SW 1271 (cell line): ENCODE data around the gene FTSJ1.

Experiments used
- DNase-seq, 2 experiments: peaks; one replicate each; lab custom pipeline; 2025; lab: John Stamatoyannopoulos, UW

Gene FTSJ1

DNA sequence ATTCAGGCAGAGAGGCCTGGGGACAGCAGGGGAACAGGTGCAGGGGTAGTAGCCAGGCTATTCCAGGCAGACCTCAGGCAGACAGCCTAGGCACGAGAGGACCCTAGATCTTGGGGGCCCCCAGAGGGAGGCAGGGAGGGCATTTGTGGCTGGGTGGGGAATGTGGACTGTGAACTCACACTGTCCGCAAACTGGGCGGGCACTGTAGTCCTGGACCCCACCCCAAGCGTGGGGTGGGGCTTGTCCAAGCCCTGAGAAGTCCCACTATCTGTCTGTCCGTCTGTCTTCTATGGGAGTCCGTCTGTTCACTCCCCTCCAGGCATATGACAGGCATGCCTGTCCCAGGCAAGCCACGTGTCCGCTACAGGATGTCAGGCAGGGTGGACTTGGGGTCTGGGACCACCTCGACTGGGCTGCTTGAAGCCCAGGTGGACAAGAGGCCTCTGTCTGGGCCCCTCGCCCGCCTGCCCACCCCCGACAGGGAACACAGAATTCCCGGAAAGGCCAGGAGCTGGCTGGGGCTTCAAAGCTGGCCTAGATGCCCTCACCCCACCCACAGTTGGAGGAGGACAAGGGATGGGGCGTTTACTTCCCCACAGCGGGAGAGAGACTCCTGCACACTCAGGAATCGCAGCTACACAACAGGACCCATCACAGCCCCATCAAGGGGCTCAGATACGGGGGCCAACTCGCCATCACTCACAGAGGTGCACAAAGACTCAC, 5.7 kb upstream of the FTSJ1 start, which contains the start of gene SLC38A5:
SLC38A5 (minus strand) TSS at position 151 of the 723 bp plus-strand sequence. CDS start 2,336 bp downstream, outside the sequence.
- no peak for DNase-seq

- no peak for DNase-seq
Measured at GRCh38 chrX:48470833-48471118, 5.2 kb upstream of the FTSJ1 start.

- DNase-seq = no peak
Measured at GRCh38 chrX:48471504-48471903, 4.5 kb upstream of the FTSJ1 start.

GRCh38 chrX:48472225-48472624, 3.8 kb upstream of the FTSJ1 start:
- DNase-seq = no peak

DNA sequence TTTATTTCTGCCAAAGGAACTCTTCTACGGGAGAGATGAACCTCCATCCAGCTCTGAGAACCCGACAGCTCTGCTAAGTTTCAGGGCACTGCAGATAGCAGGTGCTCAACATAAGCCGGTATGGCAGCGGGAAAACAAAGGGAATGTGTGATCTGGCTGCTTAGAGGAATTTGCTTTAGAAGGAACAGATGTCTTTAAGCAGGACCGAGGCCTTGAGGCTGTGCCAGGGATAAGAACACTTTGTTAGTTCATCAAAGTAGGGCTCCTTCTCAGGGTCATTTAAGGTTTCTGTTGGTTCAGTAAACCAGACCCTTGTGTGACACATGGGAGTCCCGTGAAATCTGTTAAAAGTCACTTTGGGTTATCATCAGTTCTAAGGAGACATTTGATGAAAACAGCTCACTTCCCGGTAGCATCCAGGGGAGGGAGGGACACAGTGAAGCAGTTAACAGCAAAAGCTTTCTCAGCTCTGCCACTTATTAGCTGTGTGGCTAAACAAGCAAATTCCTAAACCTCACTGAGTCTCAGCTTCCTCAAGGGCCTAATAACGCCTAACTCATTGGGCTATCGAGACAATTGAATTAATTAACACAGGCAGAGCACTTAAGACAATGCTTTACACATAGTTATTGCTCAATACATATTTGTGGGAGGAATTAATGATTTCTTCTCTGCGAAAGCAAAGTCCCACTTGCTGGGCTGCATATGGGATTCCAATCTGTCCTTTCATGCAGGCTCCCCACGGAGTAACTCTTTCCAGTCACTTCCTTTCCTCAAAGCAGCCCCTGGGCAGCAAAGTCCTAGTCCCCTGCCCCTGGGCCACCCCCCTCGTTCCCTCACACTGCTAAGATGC, 2.9 kb upstream of the FTSJ1 start:
- no peak for DNase-seq

- no peak for DNase-seq
Measured at GRCh38 chrX:48473704-48473990, 2.4 kb upstream of the FTSJ1 start.

GRCh38 chrX:48474127-48474526, 1.9 kb upstream of the FTSJ1 start:
- no peak for DNase-seq

DNA sequence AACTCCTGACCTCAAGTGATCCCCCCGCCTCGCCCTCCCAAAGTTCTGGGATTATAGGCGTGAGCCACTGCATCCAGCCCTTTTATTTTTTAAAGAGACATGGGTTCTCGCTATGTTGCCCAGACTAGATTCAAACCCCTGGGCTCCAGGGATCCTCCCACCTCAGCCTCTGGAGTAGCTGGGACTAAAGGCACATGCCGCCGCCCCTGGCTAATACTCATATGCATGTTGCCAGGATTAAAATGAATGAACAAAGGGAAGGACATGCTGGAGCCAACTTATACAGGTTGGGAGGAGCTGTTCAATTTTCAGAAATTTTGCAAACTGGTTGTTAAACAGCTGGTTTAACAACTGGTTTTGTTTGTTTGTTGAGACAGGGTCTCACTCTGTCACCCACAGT, 1.4 kb upstream of the FTSJ1 start:
- no peak for DNase-seq

- DNase-seq = no peak
Measured at GRCh38 chrX:48475296-48475695, 703 bp upstream of the FTSJ1 start.

DNA sequence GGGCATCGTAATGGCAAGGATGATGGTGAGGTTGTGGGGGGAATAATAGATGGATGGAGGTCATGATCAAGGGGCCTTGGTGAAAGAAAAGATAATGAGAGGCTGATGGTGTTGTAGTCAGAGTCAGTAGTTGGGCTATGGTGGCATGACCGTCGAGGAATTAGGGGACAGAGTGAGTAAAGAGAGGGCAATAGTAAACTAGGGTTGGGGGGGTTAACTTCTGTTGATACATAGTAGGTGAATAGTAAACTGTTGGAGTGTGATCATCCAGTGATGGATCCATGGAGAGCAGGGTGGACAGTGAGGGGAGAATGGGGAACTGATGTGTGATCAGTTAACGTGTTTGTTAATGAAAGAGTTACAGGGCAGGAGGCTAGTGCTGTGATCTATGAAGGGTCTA, 920 bp downstream of the FTSJ1 start:
- DNase-seq = no peak

GRCh38 chrX:48477960-48478755, 2.2 kb downstream of the FTSJ1 start:
- DNase-seq = no peak

DNA sequence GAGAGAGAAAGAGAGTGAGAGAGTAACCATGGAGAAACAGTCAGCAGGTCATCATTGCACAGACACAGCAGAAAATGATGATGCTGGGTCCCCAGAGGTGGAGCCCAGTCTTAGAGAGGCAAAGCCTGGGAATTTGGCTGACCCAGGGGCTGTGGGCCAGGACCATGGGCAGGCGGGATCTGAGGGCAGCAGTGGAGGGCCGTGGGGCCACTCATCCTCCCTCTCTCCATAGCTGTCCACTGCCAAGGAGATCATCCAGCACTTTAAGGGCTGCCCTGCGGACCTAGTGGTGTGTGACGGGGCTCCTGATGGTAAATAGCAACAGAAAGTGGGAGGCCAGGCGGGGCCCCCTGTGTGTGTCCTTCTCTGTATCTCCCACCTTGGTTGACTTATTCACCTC, 2.8 kb downstream of the FTSJ1 start:
- DNase-seq = no peak

DNA sequence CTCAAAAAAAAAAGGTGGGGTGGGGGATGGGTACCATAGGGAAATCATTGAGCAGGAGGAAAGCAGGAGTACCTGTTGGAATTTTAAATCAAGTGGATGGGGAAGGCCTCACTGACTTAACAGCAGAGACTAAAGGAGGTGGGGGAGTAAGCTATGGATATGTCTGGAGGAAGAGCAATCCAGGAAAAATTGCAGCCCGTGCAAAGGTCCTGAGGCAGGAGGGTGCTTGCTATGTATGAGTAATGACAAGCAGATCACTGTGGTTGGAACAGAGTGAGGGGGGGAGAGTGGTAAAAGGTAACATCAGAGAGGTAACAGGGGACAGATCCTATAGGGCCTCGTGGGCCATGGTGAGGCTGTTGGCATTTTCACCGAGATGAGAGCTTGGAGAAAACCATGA, 4.1 kb downstream of the FTSJ1 start:
- no peak for DNase-seq

- DNase-seq = no peak
Measured at GRCh38 chrX:48480583-48480982, 4.6 kb downstream of the FTSJ1 start.

DNA sequence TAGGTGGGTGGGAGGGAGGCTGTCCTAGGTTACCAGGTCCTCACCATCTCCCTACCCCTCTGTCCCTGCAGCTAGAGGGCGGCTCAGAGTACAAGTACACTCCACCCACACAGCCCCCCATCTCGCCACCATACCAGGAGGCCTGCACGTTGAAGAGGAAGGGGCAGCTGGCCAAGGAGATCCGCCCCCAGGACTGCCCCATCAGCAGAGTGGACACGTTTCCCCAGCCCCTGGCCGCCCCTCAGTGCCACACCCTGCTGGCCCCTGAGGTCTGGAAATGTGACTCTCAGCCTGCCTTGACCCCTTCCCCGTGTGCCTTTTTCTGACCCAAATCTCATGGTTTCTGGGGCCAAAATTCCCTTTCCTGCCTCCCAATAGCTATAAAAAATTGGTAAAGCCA, 6.5 kb downstream of the FTSJ1 start:
- DNase-seq = no peak

DNA sequence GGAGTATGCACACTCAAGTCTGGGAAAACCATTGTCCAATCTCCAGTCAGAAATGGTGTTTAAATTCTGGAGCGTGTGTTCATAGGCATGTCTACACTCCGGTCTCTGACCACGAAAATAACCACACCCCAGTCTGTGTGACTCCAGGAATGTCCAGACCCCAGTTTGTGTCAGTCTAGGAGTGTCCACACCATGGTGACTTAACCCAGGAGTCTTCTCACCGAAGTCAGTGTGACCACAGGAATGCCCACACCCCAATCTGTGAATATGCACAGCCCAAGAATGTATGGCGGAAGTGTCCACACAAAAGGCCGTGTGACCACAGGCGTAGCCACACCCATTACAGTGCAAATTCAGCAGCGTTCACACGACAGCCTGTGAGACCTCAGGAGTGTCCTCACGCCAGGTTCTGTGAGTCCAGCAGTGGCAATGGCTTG, 11.4 kb downstream of the FTSJ1 start:
- peak; percentile 64 to 83 for DNase-seq

DNA sequence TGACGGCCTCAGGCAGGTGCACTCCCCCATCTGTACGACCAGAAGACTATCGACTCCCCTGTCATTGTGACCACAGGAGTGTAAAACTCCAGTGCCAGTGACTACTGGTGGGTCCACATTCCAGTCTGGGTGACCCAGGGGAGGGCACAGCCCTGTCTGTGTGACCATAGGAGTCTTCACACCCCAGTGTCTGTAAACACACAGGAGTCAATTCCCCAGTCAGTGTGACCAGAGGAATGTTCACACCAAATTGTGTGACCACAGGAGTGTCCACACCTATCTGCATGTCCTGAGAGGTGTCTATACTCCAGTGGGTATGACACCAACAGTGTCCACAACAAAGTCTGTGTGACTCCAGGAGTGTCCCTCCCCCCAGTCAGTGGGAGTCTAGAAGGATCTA, 12.0 kb downstream of the FTSJ1 start:
- no peak for DNase-seq

DNA sequence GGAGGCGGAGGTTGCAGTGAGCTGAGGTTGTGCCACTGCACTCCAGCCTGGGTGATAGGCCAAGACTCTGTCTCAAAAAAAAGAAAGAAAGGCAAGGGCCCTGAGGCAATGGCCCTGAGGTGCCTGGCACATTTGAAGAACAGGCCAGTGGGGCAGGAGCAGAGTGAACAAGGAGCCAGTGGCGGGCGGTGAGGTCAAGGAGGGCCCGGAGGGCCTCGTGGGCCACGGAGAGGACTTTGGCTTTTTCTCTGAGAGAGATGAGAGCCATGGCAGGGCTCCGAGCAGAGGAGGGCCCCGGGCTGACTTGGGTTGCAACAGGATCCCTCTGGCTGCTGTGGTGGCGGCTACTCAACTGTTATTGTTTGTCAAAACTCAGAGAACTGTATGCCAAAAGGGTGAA, 13.3 kb downstream of the FTSJ1 start:
- DNase-seq = no peak

GRCh38 chrX:48489892-48490291, 13.9 kb downstream of the FTSJ1 start:
- DNase-seq = no peak

DNA sequence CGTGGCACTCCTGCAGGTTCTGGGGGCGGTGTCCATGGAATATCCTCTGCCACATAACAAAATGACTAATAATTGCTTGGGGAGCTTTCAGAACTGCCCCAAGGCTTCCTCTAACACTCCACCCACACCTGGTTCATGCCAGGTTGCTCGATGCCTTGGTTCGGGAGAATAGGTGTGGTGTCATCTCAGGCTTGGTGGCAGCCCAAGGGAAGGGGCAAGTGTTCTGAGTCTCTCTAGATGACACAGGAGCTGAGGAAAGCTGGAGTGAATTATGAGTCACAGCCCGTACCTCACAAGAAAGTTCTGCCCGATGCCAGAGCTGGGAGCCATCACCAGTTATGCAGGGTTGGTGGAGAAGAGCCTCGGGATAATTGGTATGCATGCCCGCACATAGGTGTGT, 14.7 kb downstream of the FTSJ1 start:
- DNase-seq = no peak

- DNase-seq = no peak
Measured at GRCh38 chrX:48491809-48492208, 15.8 kb downstream of the FTSJ1 start.

GRCh38 chrX:48492293-48492910, 16.4 kb downstream of the FTSJ1 start:
- peak in 1 of 2 experiments; percentile 23 for DNase-seq
